Keratinocyte (primary cell): ENCODE results near the gene ARCN1. TPM values are rescaled to one million over a fixed set of nuclear protein-coding genes. Genes with fewer than 3 reads are reported as not detected.

Experiments used
- DNase-seq: peaks from one replicate; pipeline ENCODE4 v3.0.0-alpha.2; 2011; ENCODE audit warnings: low read depth, missing footprints, low spot score
- FAIRE-seq: peaks from 2 replicates; lab custom pipeline; 2011; peaks lifted over from hg19 to GRCh38; lab: Jason Lieb, UNC
- H2AFZ ChIP-seq: 2 replicates; pipeline ENCODE4 v1.6.0; 2012; ENCODE audit warnings: low read length, control low read depth, inconsistent platforms; ENCODE audit not compliant: control insufficient read depth
- H3K27ac ChIP-seq: 2 replicates; pipeline ENCODE4 v1.5.1; 2011; ENCODE audit warnings: low read length; ENCODE audit not compliant: control insufficient read depth, insufficient read depth
- H3K27me3 ChIP-seq: 3 replicates; pipeline ENCODE4 v1.6.0; 2011; ENCODE audit warnings: low read length; ENCODE audit not compliant: control insufficient read depth, insufficient read depth; ENCODE audit errors: extremely low read depth
- H3K36me3 ChIP-seq, 2 experiments: 2 replicates in 1 of 2; 3 replicates in 1 of 2; pipeline ENCODE4 v1.5.1; 2011; ENCODE audit warnings: low read length in 2 of 2, mild to moderate bottlenecking in 1 of 2; ENCODE audit not compliant: control insufficient read depth in 2 of 2, insufficient read depth in 2 of 2; ENCODE audit errors: extremely low read depth in 1 of 2
- H3K4me1 ChIP-seq: 3 replicates; pipeline ENCODE4 v1.5.1; 2011; ENCODE audit warnings: low read length; ENCODE audit not compliant: control insufficient read depth, insufficient read depth; ENCODE audit errors: extremely low read depth
- H3K4me2 ChIP-seq: 3 replicates; pipeline ENCODE4 v1.6.0; 2011; ENCODE audit warnings: low read depth, low read length; ENCODE audit not compliant: control insufficient read depth, insufficient read depth; ENCODE audit errors: extremely low read depth
- H3K4me3 ChIP-seq, 3 experiments: fragments of 200-600 bp in 1 of 3; sonication (generic) in 1 of 3; 2 replicates in 2 of 3; 3 replicates in 1 of 3; pipeline ENCODE4 v1.5.1; 2011 to 2016; ENCODE audit warnings: low read length in 3 of 3, mild to moderate bottlenecking in 3 of 3, control low read depth in 2 of 3, inconsistent platforms in 1 of 3, low read depth in 1 of 3, mixed read lengths in 1 of 3, mixed run types in 1 of 3, moderate library complexity in 1 of 3; ENCODE audit not compliant: control insufficient read depth in 2 of 3, insufficient read depth in 2 of 3; ENCODE audit errors: extremely low read depth in 1 of 3
- H3K79me2 ChIP-seq: 2 replicates; pipeline ENCODE4 v1.6.0; 2012; ENCODE audit warnings: low read length; ENCODE audit not compliant: control insufficient read depth, insufficient read depth
- H3K9ac ChIP-seq: 3 replicates; pipeline ENCODE4 v1.6.0; 2011; ENCODE audit warnings: low read length; ENCODE audit not compliant: control insufficient read depth, insufficient read depth; ENCODE audit errors: extremely low read depth
- H3K9me1 ChIP-seq: 3 replicates; pipeline ENCODE4 v1.6.0; 2011; ENCODE audit warnings: low read length; ENCODE audit not compliant: control insufficient read depth, insufficient read depth; ENCODE audit errors: extremely low read depth
- H3K9me3 ChIP-seq: 2 replicates; pipeline ENCODE4 v1.5.1; 2012; ENCODE audit warnings: low read depth, low read length; ENCODE audit not compliant: control insufficient read depth
- H4K20me1 ChIP-seq: 3 replicates; pipeline ENCODE4 v1.6.0; 2011; ENCODE audit warnings: low read length; ENCODE audit not compliant: control insufficient read depth, insufficient read depth; ENCODE audit errors: extremely low read depth
- EZH2 ChIP-seq: IDR thresholded peaks from one replicate; pipeline ENCODE4 v1.6.1; 2012; ENCODE audit warnings: inconsistent platforms, mild to moderate bottlenecking, low read length, moderate library complexity
- dilution Hi-C: fragments of 300-500 bp; cut with MboI; formaldehyde crosslinking; loops from one replicate; pipeline ENCODE4 v1.7.0; 2020; ENCODE audit warnings: low sequenced_read_pairs; ENCODE audit not compliant: extremely low pct_ligation_motif_present
- polyA plus RNA-seq, 5 experiments: library from polyadenylated mRNA; depleted of rRNA in 3 of 5; stranded (reverse) in 3 of 5; stranded (forward) in 1 of 5; unstranded in 1 of 5; fragments of >200 nt; gene quantifications; 1 replicate in 1 of 5; 2 replicates in 3 of 5; 3 replicates in 1 of 5; pipeline versions ENCODE4 v1.2.1 to v1.2.3, GENCODE V29; 2011 to 2012; ENCODE audit warnings: missing spikeins in 2 of 5, low read depth in 1 of 5, low replicate concordance in 1 of 5
- TF ChIP-seq, protein P1 (sequence below), 3 experiments: IDR thresholded peaks in 1 of 3; conservative IDR thresholded peaks in 1 of 3; optimal IDR thresholded peaks in 1 of 3; 2 replicates in 2 of 3; 3 replicates in 1 of 3; pipeline versions ENCODE3 to v1.5.1; 2011; ENCODE audit warnings: low read length in 3 of 3, mild to moderate bottlenecking in 3 of 3, moderate library complexity in 2 of 3, control low read depth in 1 of 3, inconsistent platforms in 1 of 3; ENCODE audit not compliant: insufficient read depth in 2 of 3; ENCODE audit errors: extremely low read depth in 1 of 3

Gene ARCN1
- polyA plus RNA-seq, 1 donor (not counting 4 experiments of a cell fraction or from before 2014, with no cell fraction given), result 150 TPM

DNA sequence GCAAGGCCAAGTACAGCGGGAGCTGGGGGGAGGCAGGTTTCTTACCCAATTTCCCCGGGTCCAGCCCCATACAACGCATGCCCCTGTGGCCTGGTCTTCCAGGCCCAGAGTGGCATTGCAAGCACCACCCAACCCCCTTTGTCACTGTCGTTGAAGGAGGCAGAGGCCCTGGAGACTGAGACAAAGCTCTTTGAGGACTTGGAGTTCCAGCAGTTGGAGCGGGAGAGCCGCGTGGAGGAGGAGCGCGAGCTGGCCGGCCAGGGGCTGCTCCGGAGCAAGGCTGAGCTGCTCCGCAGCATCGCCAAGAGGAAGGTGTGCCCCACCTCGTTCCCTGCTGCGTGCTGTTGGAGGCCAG is 63.0 kb downstream of the ARCN1 start:
- FAIRE-seq (no peak), DNase-seq (no peak)
- H3K4me3 ChIP-seq, result no peak overlapping the region
- H3K9ac ChIP-seq, result no peak overlapping the region
- peak overlapping the region; percentile 72 for H3K4me2 ChIP-seq
- no peak overlapping the region for H2AFZ ChIP-seq
- H3K79me2 ChIP-seq, result no peaks in the 10 kb centered on the region
- H3K9me3 ChIP-seq, result no peaks in the 10 kb centered on the region
- H3K9me1 ChIP-seq, result peaks cover 3% of the 10 kb centered on the region
- H4K20me1 ChIP-seq, result peaks cover 3% of the 10 kb centered on the region
- H3K27ac ChIP-seq, result no peak overlapping the region
- H3K36me3 ChIP-seq, result peaks cover 23 to 42% of the 10 kb centered on the region in 2 experiments
- no peak for TF ChIP-seq EZH2
- TF ChIP-seq, protein P1, sequence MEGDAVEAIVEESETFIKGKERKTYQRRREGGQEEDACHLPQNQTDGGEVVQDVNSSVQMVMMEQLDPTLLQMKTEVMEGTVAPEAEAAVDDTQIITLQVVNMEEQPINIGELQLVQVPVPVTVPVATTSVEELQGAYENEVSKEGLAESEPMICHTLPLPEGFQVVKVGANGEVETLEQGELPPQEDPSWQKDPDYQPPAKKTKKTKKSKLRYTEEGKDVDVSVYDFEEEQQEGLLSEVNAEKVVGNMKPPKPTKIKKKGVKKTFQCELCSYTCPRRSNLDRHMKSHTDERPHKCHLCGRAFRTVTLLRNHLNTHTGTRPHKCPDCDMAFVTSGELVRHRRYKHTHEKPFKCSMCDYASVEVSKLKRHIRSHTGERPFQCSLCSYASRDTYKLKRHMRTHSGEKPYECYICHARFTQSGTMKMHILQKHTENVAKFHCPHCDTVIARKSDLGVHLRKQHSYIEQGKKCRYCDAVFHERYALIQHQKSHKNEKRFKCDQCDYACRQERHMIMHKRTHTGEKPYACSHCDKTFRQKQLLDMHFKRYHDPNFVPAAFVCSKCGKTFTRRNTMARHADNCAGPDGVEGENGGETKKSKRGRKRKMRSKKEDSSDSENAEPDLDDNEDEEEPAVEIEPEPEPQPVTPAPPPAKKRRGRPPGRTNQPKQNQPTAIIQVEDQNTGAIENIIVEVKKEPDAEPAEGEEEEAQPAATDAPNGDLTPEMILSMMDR (optimal IDR thresholded peaks at IDR 0.05 in 1 of 3, IDR thresholded peaks at IDR 0.05 in 1 of 3, conservative IDR thresholded peaks at IDR 0.05 in 1 of 3; ENCODE audit: extremely low read depth in 1 of 3, insufficient read depth in 2 of 3, low read length in 3 of 3), result no peak
- H3K27me3 ChIP-seq, result no peaks in the 10 kb centered on the region
- peaks cover 17% of the 10 kb centered on the region for H3K4me1 ChIP-seq
- dilution Hi-C loops, result no loop called here

DNA sequence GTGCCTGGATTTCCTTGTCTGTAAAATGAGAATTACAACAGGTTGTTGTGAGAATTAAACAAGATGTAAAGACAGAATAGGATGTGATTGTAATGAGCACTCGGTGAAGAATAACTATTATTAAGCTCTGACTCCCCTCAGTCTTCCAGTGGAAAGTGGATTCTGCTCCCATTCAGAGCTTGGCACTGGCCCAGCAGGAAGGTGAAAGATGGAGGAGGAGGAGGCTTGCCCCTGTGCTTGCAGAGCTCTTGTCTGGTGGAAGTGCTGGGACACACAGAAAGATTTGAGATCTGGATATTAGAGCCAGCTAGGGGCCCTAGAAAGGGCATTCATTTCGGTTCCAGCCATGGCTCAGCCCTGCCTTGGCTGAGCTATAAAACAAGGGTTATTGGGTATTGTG is 63.4 kb downstream of the ARCN1 start:
- peaks cover 3% of the 10 kb centered on the region for H3K9me1 ChIP-seq
- H3K36me3 ChIP-seq, result peaks cover 23 to 43% of the 10 kb centered on the region in 2 experiments
- peaks cover 3% of the 10 kb centered on the region for H4K20me1 ChIP-seq

More for the DNA sequence above, 63.4 kb downstream of the ARCN1 start:
- Histone ChIP-seq H2AFZ (no peak overlapping the region), H3K27me3 (no peaks in the 10 kb centered on the region), H3K4me2 (no peak overlapping the region), H3K9me3 (no peaks in the 10 kb centered on the region), H3K9ac (no peak overlapping the region), H3K4me3 (no peak overlapping the region), H3K4me1 (peaks cover 13% of the 10 kb centered on the region), H3K79me2 (no peaks in the 10 kb centered on the region), H3K27ac (no peak overlapping the region)
- DNase-seq, result no peak
- dilution Hi-C loops, result no loop called here
- FAIRE-seq, result no peak
- no peak for TF ChIP-seq EZH2
- TF ChIP-seq, protein P1 (optimal IDR thresholded peaks at IDR 0.05 in 1 of 3, IDR thresholded peaks at IDR 0.05 in 1 of 3, conservative IDR thresholded peaks at IDR 0.05 in 1 of 3; ENCODE audit: extremely low read depth in 1 of 3, insufficient read depth in 2 of 3, low read length in 3 of 3), result no peak
